HAP-1 (cell line): ENCODE results near the gene MKX.

Experiments used
- DNase-seq, 2 experiments: peaks; one replicate each; pipeline ENCODE4 v3.0.0-alpha.2; 2016 to 2020; ENCODE audit warnings: low spot score in 2 of 2
- H3K27me3 ChIP-seq: fragments of 250-450 bp; sonication (Bioruptor Pico); 2 replicates; pipeline ENCODE4 v1.5.1; 2020; ENCODE audit warnings: low read depth, mild to moderate bottlenecking, moderate library complexity
- H3K36me3 ChIP-seq: fragments of 250-450 bp; sonication (Bioruptor Pico); replicated peaks from 2 replicates; pipeline ENCODE4 v1.5.1; 2020; ENCODE audit warnings: mild to moderate bottlenecking
- H3K4me1 ChIP-seq: fragments of 250-450 bp; sonication (Bioruptor Pico); 2 replicates; pipeline ENCODE4 v1.5.1; 2020; ENCODE audit warnings: mild to moderate bottlenecking
- H3K4me3 ChIP-seq: fragments of 250-450 bp; sonication (Bioruptor Pico); 2 replicates; pipeline ENCODE4 v1.5.1; 2020; ENCODE audit warnings: mild to moderate bottlenecking, moderate library complexity
- H3K9me3 ChIP-seq: fragments of 250-450 bp; sonication (Bioruptor Pico); 2 replicates; pipeline ENCODE4 v1.5.1; 2020; ENCODE audit warnings: mild to moderate bottlenecking, moderate library complexity
- in situ Hi-C: fragments of 300-500 bp; cut with MboI; formaldehyde crosslinking; loops from 3 replicates; pipeline ENCODE4 v1.14.3; 2020; ENCODE audit warnings: low sequenced_read_pairs, inconsistent platforms, mixed read lengths

Gene MKX

GRCh38 chr10:27642023-27642589 is 103.5 kb downstream of the MKX start:
- Histone ChIP-seq H3K36me3 (no peaks in the 10 kb centered on the region), H3K9me3 (peaks cover 4% of the 10 kb centered on the region; the same call in 1 of the 2 replicates), H3K4me1 (peaks cover 12% of the 10 kb centered on the region), H3K4me3 (no peak overlapping the region), H3K27me3 (no peaks in the 10 kb centered on the region)
- DNase-seq = no peak
- in situ Hi-C loops = no loop called here

GRCh38 chr10:27638071-27638750 is 107.4 kb downstream of the MKX start:
- in situ Hi-C loops = no loop called here

GRCh38 chr10:27637601-27638000 is 108.0 kb downstream of the MKX start:
- peaks cover 12% of the 10 kb centered on the region for H3K4me1 ChIP-seq
- H3K27me3 ChIP-seq = no peaks in the 10 kb centered on the region
- peaks cover 4% of the 10 kb centered on the region; the same call in 1 of the 2 replicates for H3K9me3 ChIP-seq
- DNase-seq = peak; percentile 6 to 17
- H3K4me3 ChIP-seq = no peak overlapping the region
- no peaks in the 10 kb centered on the region for H3K36me3 ChIP-seq
- in situ Hi-C loops = no loop called here

More at GRCh38 chr10:27638071-27638750, 107.4 kb downstream of the MKX start:
- H3K4me1 ChIP-seq = peaks cover 12% of the 10 kb centered on the region
- no peak overlapping the region for H3K4me3 ChIP-seq
- peaks cover 4% of the 10 kb centered on the region; the same call in 1 of the 2 replicates for H3K9me3 ChIP-seq
- no peaks in the 10 kb centered on the region for H3K36me3 ChIP-seq
- H3K27me3 ChIP-seq = no peaks in the 10 kb centered on the region
- peak in 1 of 2 experiments; percentile 34 for DNase-seq

- peaks cover 12% of the 10 kb centered on the region for H3K4me1 ChIP-seq
- no peaks in the 10 kb centered on the region for H3K9me3 ChIP-seq
- H3K4me3 ChIP-seq = no peak overlapping the region
- DNase-seq = no peak
- H3K27me3 ChIP-seq = no peaks in the 10 kb centered on the region
- no peaks in the 10 kb centered on the region for H3K36me3 ChIP-seq
- in situ Hi-C loops = no loop called here
Observed at GRCh38 chr10:27636816-27637215, 108.8 kb downstream of the MKX start.

- no peak for DNase-seq
- Histone ChIP-seq H3K9me3 (no peaks in the 10 kb centered on the region), H3K27me3 (no peaks in the 10 kb centered on the region), H3K4me3 (no peak overlapping the region), H3K36me3 (no peaks in the 10 kb centered on the region), H3K4me1 (peaks cover 12% of the 10 kb centered on the region)
- in situ Hi-C loops = no loop called here
Observed at GRCh38 chr10:27635699-27636270, 109.8 kb downstream of the MKX start.

GRCh38 chr10:27635290-27635689 is 110.3 kb downstream of the MKX start:
- Histone ChIP-seq H3K27me3 (no peaks in the 10 kb centered on the region), H3K36me3 (no peaks in the 10 kb centered on the region), H3K9me3 (no peaks in the 10 kb centered on the region), H3K4me1 (peaks cover 12% of the 10 kb centered on the region), H3K4me3 (no peak overlapping the region)
- no peak for DNase-seq
- in situ Hi-C loops = no loop called here

GRCh38 chr10:27628621-27629020 is 117.0 kb downstream of the MKX start:
- Histone ChIP-seq H3K9me3 (no peaks in the 10 kb centered on the region), H3K4me1 (no peaks in the 10 kb centered on the region), H3K36me3 (no peaks in the 10 kb centered on the region), H3K27me3 (no peaks in the 10 kb centered on the region), H3K4me3 (no peak overlapping the region)
- DNase-seq = no peak
- in situ Hi-C loops = no loop called here

GRCh38 chr10:27626890-27627289 is 118.7 kb downstream of the MKX start:
- no peak overlapping the region for H3K4me3 ChIP-seq
- H3K4me1 ChIP-seq = no peaks in the 10 kb centered on the region
- H3K36me3 ChIP-seq = no peaks in the 10 kb centered on the region
- no peaks in the 10 kb centered on the region for H3K9me3 ChIP-seq
- no peaks in the 10 kb centered on the region for H3K27me3 ChIP-seq
- DNase-seq = no peak
- in situ Hi-C loops = no loop called here

GRCh38 chr10:27625452-27626211 is 120.0 kb downstream of the MKX start:
- in situ Hi-C loops = no loop called here
- no peaks in the 10 kb centered on the region for H3K4me1 ChIP-seq
- H3K36me3 ChIP-seq = no peaks in the 10 kb centered on the region
- peak in 1 of 2 experiments; percentile 18 for DNase-seq
- H3K4me3 ChIP-seq = no peak overlapping the region
- no peaks in the 10 kb centered on the region for H3K27me3 ChIP-seq
- H3K9me3 ChIP-seq = no peaks in the 10 kb centered on the region

- H3K27me3 ChIP-seq = no peaks in the 10 kb centered on the region
- no peak for DNase-seq
- no peaks in the 10 kb centered on the region for H3K36me3 ChIP-seq
- H3K4me3 ChIP-seq = no peak overlapping the region
- H3K9me3 ChIP-seq = no peaks in the 10 kb centered on the region
- in situ Hi-C loops = no loop called here
- H3K4me1 ChIP-seq = no peaks in the 10 kb centered on the region
Observed at GRCh38 chr10:27624941-27625340, 120.7 kb downstream of the MKX start.
